Thoracic aorta (tissue), 2 donors: ENCODE measurements around the gene SMIM45.

Experiments used
- ATAC-seq: fragments of 150-250 bp; one replicate; pipeline ENCODE4 v1.8.0; 2017; ENCODE audit warnings: low read depth; ENCODE audit not compliant: insufficient number of reproducible peaks, low FRiP score
- DNase-seq: peaks from one replicate; pipeline ENCODE4 v3.0.0-alpha.2; 2020; ENCODE audit warnings: low spot score
- H3K27ac ChIP-seq, 2 donors: fragments of 200-600 bp; sonication (generic); 1 replicate in 1 of 2; 2 replicates in 1 of 2; pipeline ENCODE4 v1.5.1; 2016; ENCODE audit warnings: mild to moderate bottlenecking in 2 of 2, moderate library complexity in 2 of 2
- H3K27me3 ChIP-seq: fragments of 200-600 bp; sonication (generic); replicated peaks from 2 replicates; pipeline ENCODE4 v1.6.0; 2016; ENCODE audit warnings: mild to moderate bottlenecking; ENCODE audit not compliant: insufficient read depth
- H3K36me3 ChIP-seq: fragments of 200-600 bp; sonication (generic); one replicate; pipeline ENCODE4 v1.5.1; 2016
- H3K4me1 ChIP-seq, 2 donors: fragments of 200-600 bp; sonication (generic); 1 replicate in 1 of 2; 2 replicates in 1 of 2; pipeline versions ENCODE4 v1.5.1 to v1.6.0; 2016; ENCODE audit warnings: low read depth in 2 of 2, mild to moderate bottlenecking in 1 of 2; ENCODE audit not compliant: control insufficient read depth in 1 of 2
- H3K4me3 ChIP-seq: fragments of 200-600 bp; sonication (generic); 2 replicates; pipeline ENCODE4 v1.5.1; 2016; ENCODE audit warnings: mild to moderate bottlenecking
- H3K9me3 ChIP-seq: fragments of 200-600 bp; sonication (generic); 2 replicates; pipeline ENCODE4 v1.5.1; 2016
- CTCF ChIP-seq: fragments of 200-600 bp; sonication (generic); IDR thresholded peaks from one replicate; pipeline ENCODE4 v1.5.1; 2019; ENCODE audit warnings: antibody characterized with exemption

The SMIM45 gene

GRCh38 chr22:41957941-41958556 lies 6.1 kb downstream of the SMIM45 start:
- H3K9me3 ChIP-seq: no peaks in the 10 kb centered on the region
- peak overlapping the region; percentile 41 for H3K4me3 ChIP-seq
- DNase-seq (no peak), ATAC-seq (no peak)
- peaks cover 0 to 4% of the 10 kb centered on the region in 2 donors for H3K4me1 ChIP-seq
- no peak overlapping the region for H3K27ac ChIP-seq
- no peak for TF ChIP-seq CTCF
- no peaks in the 10 kb centered on the region for H3K27me3 ChIP-seq
- H3K36me3 ChIP-seq: no peaks in the 10 kb centered on the region

GRCh38 chr22:41963453-41964111 lies 11.6 kb downstream of the SMIM45 start:
- H3K4me3 ChIP-seq: no peak overlapping the region
- H3K27me3 ChIP-seq: no peaks in the 10 kb centered on the region
- H3K4me1 ChIP-seq: no peaks in the 10 kb centered on the region
- H3K9me3 ChIP-seq: no peaks in the 10 kb centered on the region
- H3K27ac ChIP-seq: no peak overlapping the region
- TF ChIP-seq CTCF: no peak
- no peaks in the 10 kb centered on the region for H3K36me3 ChIP-seq
- DNase-seq: no peak
- no peak for ATAC-seq

- DNase-seq: no peak
- no peak for TF ChIP-seq CTCF
- Histone ChIP-seq H3K4me3 (no peak overlapping the region), H3K36me3 (no peaks in the 10 kb centered on the region), H3K27ac (no peak overlapping the region), H3K4me1 (no peaks in the 10 kb centered on the region), H3K27me3 (no peaks in the 10 kb centered on the region), H3K9me3 (no peaks in the 10 kb centered on the region)
- ATAC-seq: no peak
These were observed 12.2 kb downstream of the SMIM45 start for GRCh38 chr22:41964112-41964491.

- ATAC-seq: no peak
- Histone ChIP-seq H3K4me1 (no peaks in the 10 kb centered on the region), H3K27me3 (no peaks in the 10 kb centered on the region), H3K27ac (no peak overlapping the region), H3K4me3 (no peak overlapping the region), H3K9me3 (no peaks in the 10 kb centered on the region), H3K36me3 (no peaks in the 10 kb centered on the region)
- DNase-seq: no peak
- TF ChIP-seq CTCF: no peak
These were observed 14.3 kb downstream of the SMIM45 start for GRCh38 chr22:41966225-41966606.

- Histone ChIP-seq H3K4me1 (no peaks in the 10 kb centered on the region), H3K36me3 (no peaks in the 10 kb centered on the region), H3K27ac (no peak overlapping the region), H3K9me3 (no peaks in the 10 kb centered on the region), H3K27me3 (no peaks in the 10 kb centered on the region), H3K4me3 (no peak overlapping the region)
- no peak for ATAC-seq
- no peak for DNase-seq
- TF ChIP-seq CTCF: no peak
These were observed 14.8 kb downstream of the SMIM45 start for GRCh38 chr22:41966607-41967240.
